Stomach (tissue), 9 donors: Measurements from ENCODE around the gene MYL3. TPM values are rescaled to one million over a fixed set of nuclear protein-coding genes. Genes with fewer than 3 reads are reported as not detected.
"Not testable (repeated sequence)": the region's sequence is repeated elsewhere in the genome, so short reads cannot be mapped to it uniquely, and the experiment has no call there.

Source experiments
- DNase-seq, 2 donors: peaks; one replicate each; pipeline versions ENCODE4 v3.0.0 to v3.0.0-alpha.2; 2013 to 2019
- H3K27ac ChIP-seq, 5 donors: fragments of 200-600 bp in 4 of 5; sonication (generic) in 4 of 5; one replicate each; pipeline ENCODE4 v1.5.1; 2013 to 2019; ENCODE audit warnings: mild to moderate bottlenecking in 1 of 5, moderate library complexity in 1 of 5
- H3K27me3 ChIP-seq, 3 donors: fragments of 200-600 bp; sonication (generic); one replicate each; pipeline ENCODE4 v1.5.1; 2017 to 2019; ENCODE audit warnings: mixed run types in 1 of 3
- H3K36me3 ChIP-seq, 4 donors: fragments of 200-600 bp; sonication (generic); 1 replicate in 3 of 4; 2 replicates in 1 of 4; pipeline ENCODE4 v1.5.1; 2016 to 2019
- H3K4me1 ChIP-seq, 4 donors: fragments of 200-600 bp; sonication (generic); one replicate each; pipeline ENCODE4 v1.5.1; 2016 to 2019
- H3K4me3 ChIP-seq, 4 donors: fragments of 200-600 bp; sonication (generic) in 3 of 4; one replicate each; pipeline ENCODE4 v1.5.1; 2016 to 2019; ENCODE audit warnings: mild to moderate bottlenecking in 1 of 4
- H3K9me3 ChIP-seq, 4 donors: fragments of 200-600 bp; sonication (generic); one replicate each; pipeline ENCODE4 v1.5.1; 2016 to 2019
- CTCF ChIP-seq, 7 experiments: fragments of 450-650 bp in 4 of 7; fragments of 200-600 bp in 3 of 7; sonication (generic) in 3 of 7; IDR thresholded peaks; one replicate each; pipeline ENCODE4 v1.5.1; 2016 to 2019; ENCODE audit warnings: antibody characterized with exemption in 7 of 7, control low read depth in 2 of 7, mild to moderate bottlenecking in 1 of 7
- EP300 ChIP-seq: sonication (generic); formaldehyde crosslinking; IDR thresholded peaks from one replicate; pipeline ENCODE4 v1.6.1; 2017; ENCODE audit warnings: antibody characterized with exemption
- POLR2A ChIP-seq, 4 donors: fragments of 450-650 bp; IDR thresholded peaks; one replicate each; pipeline ENCODE4 v1.6.1; 2016; ENCODE audit warnings: antibody characterized with exemption in 4 of 4, control low read depth in 2 of 4, mild to moderate bottlenecking in 1 of 4, moderate library complexity in 1 of 4
- POLR2AphosphoS5 ChIP-seq, 3 donors: sonication (generic); formaldehyde crosslinking; IDR thresholded peaks; one replicate each; pipeline ENCODE4 v1.6.1; 2016; ENCODE audit warnings: antibody characterized with exemption in 3 of 3
- WGBS, 5 donors: extraction: QIAGEN DNeasy Blood & Tissue Kit in 3 of 5; methylation state at CpG; one replicate each; pipeline versions ENCODE4 v1.1.5 to v1.1.7; 2013 to 2018; 5-methylcytosine and 5-hydroxymethylcytosine counted together
- intact Hi-C: fragments of 100-400 bp; cut with DNase I; formaldehyde crosslinking; loops from one replicate; pipeline ENCODE4 v1.15.1; 2023; ENCODE audit warnings: low total_unique reads
- polyA plus RNA-seq, 3 donors: library from polyadenylated mRNA; stranded (reverse); fragments of 200-250 nt; gene quantifications; one replicate each; pipeline ENCODE4 v1.2.3, GENCODE V29; 2013
- total RNA-seq, 5 donors: library from RNA; depleted of rRNA; stranded (reverse); fragments of >200 nt; gene quantifications; one replicate each; pipeline versions ENCODE4 v1.1.0 to v1.2.3, GENCODE V29; 2014 to 2016
- donor health status: healthy with polysubstance abuse.
- donor health status: Bipolar disorder and iron deficiency.
- donor health status: healthy.

MYL3 gene
- total and polyA plus RNA-seq, 8 donors = 1.5 to 11.5 (median 5.0) TPM; not detected in 4

- no peaks in the 10 kb centered on the region for H3K36me3 ChIP-seq
- H3K27ac ChIP-seq = no peak overlapping the region
- no peaks in the 10 kb centered on the region for H3K27me3 ChIP-seq
- intact Hi-C loops = no loop called here
- TF ChIP-seq CTCF (IDR thresholded peaks at IDR 0.05) (no peak), POLR2A (IDR thresholded peaks at IDR 0.05) (no peak), EP300 (no peak), POLR2AphosphoS5 (IDR thresholded peaks at IDR 0.05) (no peak)
- no peak overlapping the region for H3K4me3 ChIP-seq
- H3K9me3 ChIP-seq = peaks cover 0 to 15% (median 6%) of the 10 kb centered on the region in 4 donors
- no peak for DNase-seq
- no peaks in the 10 kb centered on the region for H3K4me1 ChIP-seq
- 66 to 85% (median 76%) methylated on average over 2 of the region's 2 CpGs for WGBS, 5 donors
Observed at GRCh38 chr3:46825450-46825849, 37.8 kb downstream of the MYL3 start.

- intact Hi-C loops = no loop called here
- no peaks in the 10 kb centered on the region for H3K36me3 ChIP-seq
- H3K27ac ChIP-seq = no peak overlapping the region
- TF ChIP-seq EP300 (no peak), CTCF (IDR thresholded peaks at IDR 0.05) (no peak), POLR2AphosphoS5 (IDR thresholded peaks at IDR 0.05) (no peak), POLR2A (IDR thresholded peaks at IDR 0.05) (no peak)
- no peaks in the 10 kb centered on the region for H3K4me1 ChIP-seq
- peaks cover 0 to 15% (median 6%) of the 10 kb centered on the region in 4 donors for H3K9me3 ChIP-seq
- WGBS, 5 donors = 76 to 85% (median 82%) methylated on average over 2 of the region's 2 CpGs
- DNase-seq = no peak
- no peaks in the 10 kb centered on the region for H3K27me3 ChIP-seq
- H3K4me3 ChIP-seq = no peak overlapping the region
Observed at GRCh38 chr3:46824211-46824970, 38.9 kb downstream of the MYL3 start.

- DNase-seq, H3K36me3 ChIP-seq, intact Hi-C loops, H3K27me3 ChIP-seq, H3K4me3 ChIP-seq, H3K4me1 ChIP-seq, H3K27ac ChIP-seq: not testable (repeated sequence)
- peaks cover 0 to 15% (median 6%) of the 10 kb centered on the region in 4 donors for H3K9me3 ChIP-seq
Observed at GRCh38 chr3:46823314-46823713, 39.9 kb downstream of the MYL3 start.

GRCh38 chr3:46821553-46821952 is 41.7 kb downstream of the MYL3 start:
- WGBS, 5 donors = 80 to 88% (median 86%) methylated on average over 1 of the region's 1 CpG
- H3K4me1 ChIP-seq = no peaks in the 10 kb centered on the region
- TF ChIP-seq CTCF (IDR thresholded peaks at IDR 0.05) (no peak), POLR2A (IDR thresholded peaks at IDR 0.05) (no peak), POLR2AphosphoS5 (IDR thresholded peaks at IDR 0.05) (no peak), EP300 (no peak)

GRCh38 chr3:46820852-46821251 is 42.4 kb downstream of the MYL3 start:
- intact Hi-C loops = no loop called here
- H3K27ac ChIP-seq = no peak overlapping the region
- TF ChIP-seq CTCF (IDR thresholded peaks at IDR 0.05) (no peak), POLR2A (IDR thresholded peaks at IDR 0.05) (no peak), POLR2AphosphoS5 (IDR thresholded peaks at IDR 0.05) (no peak), EP300 (no peak)
- DNase-seq = no peak
- H3K4me1 ChIP-seq = no peaks in the 10 kb centered on the region
- no peaks in the 10 kb centered on the region for H3K36me3 ChIP-seq
- no peaks in the 10 kb centered on the region for H3K27me3 ChIP-seq
- peaks cover 0 to 15% (median 6%) of the 10 kb centered on the region in 4 donors for H3K9me3 ChIP-seq
- no peak overlapping the region for H3K4me3 ChIP-seq

More at GRCh38 chr3:46821553-46821952, 41.7 kb downstream of the MYL3 start:
- H3K27ac ChIP-seq = no peak overlapping the region
- H3K4me3 ChIP-seq = no peak overlapping the region
- peaks cover 0 to 15% (median 6%) of the 10 kb centered on the region in 4 donors for H3K9me3 ChIP-seq
- intact Hi-C loops = no loop called here
- no peaks in the 10 kb centered on the region for H3K36me3 ChIP-seq
- H3K27me3 ChIP-seq = no peaks in the 10 kb centered on the region
- no peak for DNase-seq
